Activated naive CD4-positive, alpha-beta T cell treated with anti-CD3 and anti-CD28 coated beads, Interleukin-2, amount 50 U/mL, for 16 hours (primary cell): ENCODE data around the gene PFN3.
"Not testable (repeated sequence)": the region's sequence is repeated elsewhere in the genome, so short reads cannot be mapped to it uniquely, and the experiment has no call there.

Experiments used
- DNase-seq: peaks from one replicate; pipeline ENCODE4 v3.0.0-alpha.2; 2020

PFN3 gene

GRCh38 chr5:177390363-177391300 lies 9.8 kb downstream of the PFN3 start:
- peak; percentile 85 for DNase-seq

- DNase-seq = peak; percentile 54
Measured at GRCh38 chr5:177389241-177390169, 11.0 kb downstream of the PFN3 start.

GRCh38 chr5:177388521-177389052 lies 11.9 kb downstream of the PFN3 start:
- no peak for DNase-seq

- no peak for DNase-seq
Measured at GRCh38 chr5:177387405-177387804, 13.1 kb downstream of the PFN3 start.

- DNase-seq = no peak
Measured at GRCh38 chr5:177386542-177386941, 13.9 kb downstream of the PFN3 start.

GRCh38 chr5:177385720-177386119 lies 14.7 kb downstream of the PFN3 start:
- DNase-seq = no peak

- no peak for DNase-seq
Measured at GRCh38 chr5:177384134-177384533, 16.3 kb downstream of the PFN3 start, which contains the start of gene SLC34A1. TSS of gene SLC34A1 (plus strand) at chr5:177384434. CDS start at chr5:177385742, 1,308 bp downstream.

GRCh38 chr5:177383181-177383580 lies 17.3 kb downstream of the PFN3 start:
- DNase-seq = no peak

- DNase-seq = peak; percentile 52
Measured at GRCh38 chr5:177382423-177383029, 17.9 kb downstream of the PFN3 start.

GRCh38 chr5:177380805-177381126 lies 19.7 kb downstream of the PFN3 start:
- no peak for DNase-seq

GRCh38 chr5:177378884-177379883 lies 21.3 kb downstream of the PFN3 start:
- DNase-seq = peak; percentile 37

- no peak for DNase-seq
Measured at GRCh38 chr5:177377851-177378776, 22.3 kb downstream of the PFN3 start.

GRCh38 chr5:177376107-177376506 lies 24.4 kb downstream of the PFN3 start:
- DNase-seq = no peak

- DNase-seq = not testable (repeated sequence)
Measured at GRCh38 chr5:177375516-177375915, 24.9 kb downstream of the PFN3 start.

- DNase-seq = no peak
Measured at GRCh38 chr5:177374211-177374610, 26.2 kb downstream of the PFN3 start.

GRCh38 chr5:177373806-177374205 lies 26.7 kb downstream of the PFN3 start:
- no peak for DNase-seq

- no peak for DNase-seq
Measured at GRCh38 chr5:177372910-177373309, 27.6 kb downstream of the PFN3 start.

GRCh38 chr5:177372034-177372896 lies 28.2 kb downstream of the PFN3 start:
- peak; percentile 33 for DNase-seq
